A549 (cell line): Measurements from ENCODE around the gene FAM216B. TPM values are rescaled to one million over a fixed set of nuclear protein-coding genes. Genes with fewer than 3 reads are reported as not detected.

Experiments used
- ATAC-seq, 2 experiments: fragments of 200-7000 bp in 1 of 2; fragments of >200 bp in 1 of 2; cut with Nextera tagmentation in 1 of 2; cut with Tn5 transposase in 1 of 2; 3 replicates each; pipeline versions ENCODE4 v1.8.0 to v1.9.1; 2018 to 2020; ENCODE audit warnings: mild to moderate bottlenecking in 1 of 2, moderate library complexity in 1 of 2
- CTCF ChIA-PET: fragments of 300-600 bp; sonication (Branson Sonifier 250); formaldehyde crosslinking; extraction: SDS; loops from one replicate; lab custom pipeline; 2021; ENCODE audit warnings: antibody characterized with exemption, inconsistent platforms; lab: Yijun Ruan, JAX
- POLR2A ChIA-PET: fragments of 350-600 bp; formaldehyde crosslinking; extraction: SDS; loops from one replicate; lab custom pipeline; 2021; ENCODE audit warnings: antibody characterized with exemption, inconsistent platforms; lab: Yijun Ruan, JAX
- DNase-seq, 2 experiments: peaks; one replicate each; pipeline versions ENCODE4 v3.0.0 to v3.0.0-alpha.2; 2011 to 2016; ENCODE audit warnings: low read depth in 1 of 2, low spot score in 1 of 2
- FAIRE-seq: peaks from 2 replicates; lab custom pipeline; 2011; peaks lifted over from hg19 to GRCh38; lab: Jason Lieb, UNC
- H3K27ac ChIP-seq, 2 experiments: fragments of >200 bp; sonication (Bioruptor Twin); formaldehyde crosslinking; 3 replicates each; pipeline ENCODE4 v1.5.1; 2016 to 2017
- H3K4me1 ChIP-seq: fragments of >200 bp; sonication (Bioruptor Twin); formaldehyde crosslinking; 3 replicates; pipeline ENCODE4 v1.6.1; 2016
- H3K4me2 ChIP-seq: fragments of >200 bp; sonication (Bioruptor Twin); formaldehyde crosslinking; 3 replicates; pipeline ENCODE4 v1.6.1; 2016
- H3K4me3 ChIP-seq: fragments of >200 bp; sonication (Bioruptor Twin); formaldehyde crosslinking; 3 replicates; pipeline ENCODE4 v1.5.1; 2016
- H3K9me3 ChIP-seq: fragments of >200 bp; sonication (Bioruptor Twin); formaldehyde crosslinking; 3 replicates; pipeline ENCODE4 v1.6.1; 2016
- CBX2 ChIP-seq: fragments of 200-600 bp; sonication (generic); IDR thresholded peaks from 2 replicates; pipeline ENCODE4 v1.6.1; 2016; ENCODE audit warnings: low read depth, mild to moderate bottlenecking, borderline replicate concordance
- CBX8 ChIP-seq: fragments of 200-600 bp; sonication (generic); IDR thresholded peaks from 2 replicates; pipeline ENCODE4 v1.6.1; 2016
- CEBPB ChIP-seq, 2 experiments: fragments of >200 bp in 1 of 2; sonication (Bioruptor Twin) in 1 of 2; formaldehyde crosslinking in 1 of 2; IDR thresholded peaks; 2 replicates each; pipeline ENCODE4 v1.6.1; 2012 to 2016
- CTCF ChIP-seq: fragments of >200 bp; sonication (Bioruptor Twin); formaldehyde crosslinking; IDR thresholded peaks from 3 replicates; pipeline ENCODE4 v1.5.1; 2016
- E2F6 ChIP-seq: IDR thresholded peaks from 2 replicates; pipeline ENCODE4 v1.6.1; 2012; ENCODE audit warnings: low read depth, borderline replicate concordance
- EHF ChIP-seq: fragments of 250-450 bp; sonication (Bioruptor Pico); IDR thresholded peaks from 2 replicates; pipeline ENCODE4 v1.5.0; 2020; ENCODE audit warnings: mild to moderate bottlenecking
- GATA3 ChIP-seq: IDR thresholded peaks from 2 replicates; pipeline ENCODE4 v1.6.1; 2012; ENCODE audit warnings: borderline replicate concordance
- HES2 ChIP-seq: fragments of >200 bp; sonication (Bioruptor Twin); formaldehyde crosslinking; IDR thresholded peaks from 2 replicates; pipeline ENCODE4 v1.6.1; 2016
- HEYL ChIP-seq: fragments of 250-450 bp; sonication (Bioruptor Pico); IDR thresholded peaks from 2 replicates; pipeline ENCODE4 v1.8.0; 2021; ENCODE audit warnings: mild to moderate bottlenecking, moderate library complexity
- JUN ChIP-seq, 2 experiments: fragments of >200 bp; sonication (Bioruptor Twin); formaldehyde crosslinking; IDR thresholded peaks; 2 replicates in 1 of 2; 3 replicates in 1 of 2; pipeline ENCODE4 v1.6.1; 2016 to 2017
- JUNB ChIP-seq: fragments of >200 bp; sonication (Bioruptor Twin); formaldehyde crosslinking; IDR thresholded peaks from 2 replicates; pipeline ENCODE4 v1.6.1; 2016
- MAX ChIP-seq: IDR thresholded peaks from 2 replicates; pipeline ENCODE4 v1.6.1; 2012
- MAZ ChIP-seq: fragments of 150-350 bp; IDR thresholded peaks from 2 replicates; pipeline ENCODE4 v1.6.1; 2014; ENCODE audit warnings: antibody characterized with exemption, low read depth, low read length, borderline replicate concordance
- MYC ChIP-seq: IDR thresholded peaks from 2 replicates; pipeline ENCODE4 v1.6.1; 2012; ENCODE audit warnings: mild to moderate bottlenecking, inconsistent platforms, low read length, improper control_type of control experiment, borderline replicate concordance
- NFE2L2 ChIP-seq: fragments of 150-350 bp; conservative IDR thresholded peaks from 2 replicates; pipeline ENCODE4 v1.6.1; 2014; ENCODE audit warnings: low read length
- NPAS2 ChIP-seq: fragments of 250-450 bp; sonication (Bioruptor Pico); IDR thresholded peaks from 2 replicates; pipeline ENCODE4 v1.8.0; 2022; ENCODE audit warnings: mild to moderate bottlenecking, moderate library complexity, borderline replicate concordance
- PHF8 ChIP-seq: fragments of 200-600 bp; sonication (generic); IDR thresholded peaks from 2 replicates; pipeline ENCODE4 v1.6.1; 2016; ENCODE audit warnings: low read depth, mild to moderate bottlenecking, antibody characterized with exemption, moderate library complexity, borderline replicate concordance
- RAD21 ChIP-seq, 2 experiments: fragments of >200 bp in 1 of 2; sonication (Bioruptor Twin) in 1 of 2; formaldehyde crosslinking in 1 of 2; IDR thresholded peaks in 1 of 2; conservative IDR thresholded peaks in 1 of 2; 2 replicates in 1 of 2; 3 replicates in 1 of 2; pipeline ENCODE4 v1.6.1; 2012 to 2018; ENCODE audit warnings: inconsistent platforms in 1 of 2
- RCOR1 ChIP-seq: fragments of 150-350 bp; IDR thresholded peaks from 2 replicates; pipeline ENCODE4 v1.6.1; 2014; ENCODE audit warnings: antibody characterized with exemption, low read length, low read depth
- REST ChIP-seq: fragments of 200-600 bp; sonication (generic); IDR thresholded peaks from 2 replicates; pipeline ENCODE4 v1.6.1; 2016; ENCODE audit warnings: antibody characterized with exemption, mild to moderate bottlenecking, moderate library complexity
- SMC3 ChIP-seq: fragments of >200 bp; sonication (Bioruptor Twin); formaldehyde crosslinking; IDR thresholded peaks from 3 replicates; pipeline ENCODE4 v1.6.1; 2018; ENCODE audit warnings: inconsistent platforms
- WGBS: methylation state at CpG from one replicate; pipeline ENCODE4 v1.1.6; 2017; ENCODE audit errors: missing lambda C conversion rate; 5-methylcytosine and 5-hydroxymethylcytosine counted together
- polyA plus RNA-seq, 4 experiments: library from polyadenylated mRNA; depleted of rRNA in 3 of 4; stranded (reverse); fragments of >200 nt; fragmentation: RNase III in 1 of 4; extraction: RNeasy Plus Mini Kit Qiagen cat#74134 plus additional on column Dnase treatment in 1 of 4; gene quantifications; 2 replicates in 3 of 4; 3 replicates in 1 of 4; pipeline ENCODE4 v1.2.3, GENCODE V29; 2011 to 2017

FAM216B gene
- polyA plus RNA-seq, 2 of the 4 experiments (the other 2 are of a cell fraction): not detected

GRCh38 chr13:42804244-42804874 lies 23.0 kb downstream of the FAM216B start:
- Histone ChIP-seq H3K4me3 (no peak overlapping the region), H3K9me3 (no peaks in the 10 kb centered on the region), H3K4me2 (no peak overlapping the region), H3K27ac (no peak overlapping the region), H3K4me1 (no peaks in the 10 kb centered on the region)
- FAIRE-seq (no peak), ATAC-seq (no peak), DNase-seq (no peak)
- TF ChIP-seq HEYL (CRISPR knock-in tag) (no peak), CBX8 (no peak), RAD21 (conservative IDR thresholded peaks at IDR 0.05 in 1 of 2, IDR thresholded peaks at IDR 0.05 in 1 of 2) (no peak), GATA3 (no peak), SMC3 (no peak), CBX2 (no peak), MYC (no peak), RCOR1 (no peak), JUN (IDR thresholded peaks at IDR 0.05) (no peak), HES2 (no peak), NFE2L2 (no peak), CEBPB (IDR thresholded peaks at IDR 0.05) (no peak), MAZ (no peak), JUNB (no peak), NPAS2 (no peak)
- POLR2A ChIA-PET: no interaction called here
- CTCF ChIA-PET: no interaction called here
- WGBS: 34% methylated on average over 4 of the region's 4 CpGs

- 20% methylated on average over 2 of the region's 2 CpGs for WGBS
- H3K9me3 ChIP-seq: no peaks in the 10 kb centered on the region
- FAIRE-seq (no peak), ATAC-seq (no peak), DNase-seq (no peak)
- no peaks in the 10 kb centered on the region for H3K4me1 ChIP-seq
- no peak overlapping the region for H3K4me3 ChIP-seq
- no peak overlapping the region for H3K4me2 ChIP-seq
- POLR2A ChIA-PET: no interaction called here
- H3K27ac ChIP-seq: no peak overlapping the region
- CTCF ChIA-PET: no interaction called here
- no peak for TF ChIP-seq CTCF
- TF ChIP-seq MAX: no peak
- no peak for TF ChIP-seq CEBPB (IDR thresholded peaks at IDR 0.05)
These were observed 25.9 kb downstream of the FAM216B start for GRCh38 chr13:42807241-42807640.

GRCh38 chr13:42807866-42808265 lies 26.5 kb downstream of the FAM216B start:
- peak in 1 of 2 experiments; percentile 34; a peak in 1 of 6 replicates for ATAC-seq
- Histone ChIP-seq H3K4me1 (no peaks in the 10 kb centered on the region), H3K4me2 (no peak overlapping the region), H3K9me3 (no peaks in the 10 kb centered on the region), H3K4me3 (no peak overlapping the region), H3K27ac (no peak overlapping the region)
- 33% methylated on average over 4 of the region's 4 CpGs for WGBS
- ChIA-PET POLR2A (no interaction called here), CTCF (no interaction called here)
- TF ChIP-seq PHF8 (no peak), E2F6 (no peak), REST (no peak), MAX (no peak), EHF (CRISPR knock-in tag) (no peak), SMC3 (no peak)
- FAIRE-seq: no peak
- peak; percentile 5 to 10 for DNase-seq
